ENCODE results near the gene FCRL3. TPM values are rescaled to one million over a fixed set of nuclear protein-coding genes. Genes with fewer than 3 reads are reported as not detected.

FCRL3 gene
- total RNA-seq, 1 experiment from 2014 or later, result not detected

- BruUV-seq (replicated peaks), result no TSS peak
- DNase-seq (ENCODE audit: low read depth, low spot score) (no peak), ATAC-seq (no peak)
- H3K27ac ChIP-seq (ENCODE audit: low read length), result no peak overlapping the region
- CTCF ChIA-PET, result no interaction called here
- no peak overlapping the region for H3K4me3 ChIP-seq (ENCODE audit: low read depth in 2 of 2, low read length in 2 of 2)
- POLR2A ChIA-PET, result no interaction called here
- in situ Hi-C loops (cut with HindIII; ENCODE audit: low pct_unique_long_range_greater_than_20kb, low sequenced_read_pairs), result no loop called here
- H3K4me1 ChIP-seq (ENCODE audit: control insufficient read depth, insufficient read depth, low read length), result no peaks in the 10 kb centered on the region
- no peaks in the 10 kb centered on the region for H3K27me3 ChIP-seq (ENCODE audit: control insufficient read depth, insufficient read depth, low read length)
- H3K36me3 ChIP-seq (ENCODE audit: control insufficient read depth, insufficient read depth, low read length), result no peaks in the 10 kb centered on the region
- intact Hi-C loops (cut with micrococcal nuclease; ENCODE audit: unreplicated experiment), result no loop called here
- TF ChIP-seq POLR2AphosphoS5 (IDR thresholded peaks at IDR 0.05; ENCODE audit: low read depth, low read length) (no peak), SIN3A (IDR thresholded peaks at IDR 0.05; ENCODE audit: borderline replicate concordance, insufficient read depth, low read depth, low read length) (no peak), TCF7L2 (IDR thresholded peaks at IDR 0.05; ENCODE audit: low read depth, low read length) (no peak), REST (IDR thresholded peaks at IDR 0.05; ENCODE audit: insufficient read depth in 1 of 2, low read depth in 2 of 2, low read length in 1 of 2) (no peak)
- TF ChIP-seq, protein P1, sequence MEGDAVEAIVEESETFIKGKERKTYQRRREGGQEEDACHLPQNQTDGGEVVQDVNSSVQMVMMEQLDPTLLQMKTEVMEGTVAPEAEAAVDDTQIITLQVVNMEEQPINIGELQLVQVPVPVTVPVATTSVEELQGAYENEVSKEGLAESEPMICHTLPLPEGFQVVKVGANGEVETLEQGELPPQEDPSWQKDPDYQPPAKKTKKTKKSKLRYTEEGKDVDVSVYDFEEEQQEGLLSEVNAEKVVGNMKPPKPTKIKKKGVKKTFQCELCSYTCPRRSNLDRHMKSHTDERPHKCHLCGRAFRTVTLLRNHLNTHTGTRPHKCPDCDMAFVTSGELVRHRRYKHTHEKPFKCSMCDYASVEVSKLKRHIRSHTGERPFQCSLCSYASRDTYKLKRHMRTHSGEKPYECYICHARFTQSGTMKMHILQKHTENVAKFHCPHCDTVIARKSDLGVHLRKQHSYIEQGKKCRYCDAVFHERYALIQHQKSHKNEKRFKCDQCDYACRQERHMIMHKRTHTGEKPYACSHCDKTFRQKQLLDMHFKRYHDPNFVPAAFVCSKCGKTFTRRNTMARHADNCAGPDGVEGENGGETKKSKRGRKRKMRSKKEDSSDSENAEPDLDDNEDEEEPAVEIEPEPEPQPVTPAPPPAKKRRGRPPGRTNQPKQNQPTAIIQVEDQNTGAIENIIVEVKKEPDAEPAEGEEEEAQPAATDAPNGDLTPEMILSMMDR (IDR thresholded peaks at IDR 0.05), result no peak
- H3K9me3 ChIP-seq (ENCODE audit: control insufficient read depth, insufficient read depth, low read depth, low read length), result no peaks in the 10 kb centered on the region
Measured at GRCh38 chr1:157721985-157722384, 21.4 kb upstream of the FCRL3 start.

DNA sequence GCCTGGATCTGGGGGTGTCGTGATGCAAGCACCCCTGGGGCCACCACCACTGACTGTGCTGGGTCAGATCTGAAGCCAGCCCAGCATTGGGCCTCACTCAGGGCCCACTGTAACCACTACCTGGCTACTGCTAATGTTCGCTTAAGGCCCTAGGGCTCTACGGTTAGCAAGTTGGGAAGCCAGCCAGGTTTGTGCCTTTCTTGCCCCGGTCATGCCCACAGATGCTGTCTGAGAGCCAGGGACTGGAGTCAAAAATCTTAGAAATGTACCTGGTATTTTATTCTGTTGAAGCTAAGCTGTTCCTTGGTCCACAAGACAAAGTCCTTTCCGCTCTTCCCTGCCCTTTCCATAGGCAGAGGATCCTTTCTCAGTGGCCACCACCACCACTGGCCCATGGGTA lies 15.2 kb upstream of the FCRL3 start:
- ATAC-seq, result no peak
- no peaks in the 10 kb centered on the region for H3K36me3 ChIP-seq (ENCODE audit: control insufficient read depth, insufficient read depth, low read length)
- no peak for TF ChIP-seq TCF7L2 (IDR thresholded peaks at IDR 0.05; ENCODE audit: low read depth, low read length)
- TF ChIP-seq SIN3A (IDR thresholded peaks at IDR 0.05; ENCODE audit: borderline replicate concordance, insufficient read depth, low read depth, low read length), result no peak
- TF ChIP-seq, protein P1 (IDR thresholded peaks at IDR 0.05), result no peak
- no peak for TF ChIP-seq REST (IDR thresholded peaks at IDR 0.05; ENCODE audit: insufficient read depth in 1 of 2, low read depth in 2 of 2, low read length in 1 of 2)
- TF ChIP-seq POLR2AphosphoS5 (IDR thresholded peaks at IDR 0.05; ENCODE audit: low read depth, low read length), result no peak
- H3K9me3 ChIP-seq (ENCODE audit: control insufficient read depth, insufficient read depth, low read depth, low read length), result no peaks in the 10 kb centered on the region
- CTCF ChIA-PET, result no interaction called here
- H3K27ac ChIP-seq (ENCODE audit: low read length), result no peak overlapping the region
- no TSS peak for BruUV-seq (replicated peaks)
- POLR2A ChIA-PET, result no interaction called here
- intact Hi-C loops (cut with micrococcal nuclease; ENCODE audit: unreplicated experiment) (no loop called here), in situ Hi-C loops (cut with HindIII; ENCODE audit: low pct_unique_long_range_greater_than_20kb, low sequenced_read_pairs) (no loop called here)
- H3K4me3 ChIP-seq (ENCODE audit: low read depth in 2 of 2, low read length in 2 of 2), result no peak overlapping the region
- H3K27me3 ChIP-seq (ENCODE audit: control insufficient read depth, insufficient read depth, low read length), result no peaks in the 10 kb centered on the region
- no peak for DNase-seq (ENCODE audit: low read depth, low spot score)
- H3K4me1 ChIP-seq (ENCODE audit: control insufficient read depth, insufficient read depth, low read length), result no peaks in the 10 kb centered on the region
